Panc1 (cell line): ENCODE data around the gene TMEM87A. TPM values are rescaled to one million over a fixed set of nuclear protein-coding genes. Genes with fewer than 3 reads are reported as not detected.

ENCODE experiments used
- ATAC-seq: fragments of 200-7000 bp; cut with Tn5 transposase; 2 replicates; pipeline ENCODE4 v1.9.1; 2020; ENCODE audit warnings: mild to moderate bottlenecking, moderate library complexity
- BruUV-seq: library from RNA; stranded (reverse); fragments of 400-500 nt; replicated peaks from 2 replicates; lab custom pipeline; 2021; lab: Mats Ljungman, UMichigan
- CTCF ChIA-PET: fragments of 300-600 bp; sonication (Branson Sonifier 250); formaldehyde crosslinking; loops from one replicate; lab custom pipeline; 2022; ENCODE audit warnings: antibody characterized with exemption; lab: Charles Lee
- POLR2A ChIA-PET: fragments of 300-600 bp; sonication (Branson Sonifier 250); formaldehyde crosslinking; loops from one replicate; lab custom pipeline; 2022; ENCODE audit warnings: antibody characterized with exemption; lab: Charles Lee
- DNase-seq: peaks from one replicate; pipeline ENCODE4 v3.0.0-alpha.2; 2010; ENCODE audit warnings: low read depth, low spot score
- H3K27ac ChIP-seq: 2 replicates; pipeline ENCODE4 v1.5.1; 2011; ENCODE audit warnings: mild to moderate bottlenecking, low read length, inconsistent platforms
- H3K27me3 ChIP-seq: fragments of 200-500 bp; sonication (Bioruptor generic); 2 replicates; pipeline ENCODE4 v1.6.0; 2014; ENCODE audit warnings: low read length, inconsistent platforms; ENCODE audit not compliant: control insufficient read depth, insufficient read depth
- H3K36me3 ChIP-seq: fragments of 200-500 bp; sonication (Bioruptor generic); 2 replicates; pipeline ENCODE4 v1.5.1; 2014; ENCODE audit warnings: inconsistent platforms, mild to moderate bottlenecking, low read length, moderate library complexity; ENCODE audit not compliant: control insufficient read depth, insufficient read depth
- H3K4me1 ChIP-seq: 2 replicates; pipeline ENCODE4 v1.5.1; 2011; ENCODE audit warnings: inconsistent platforms, mild to moderate bottlenecking, low read length, moderate library complexity; ENCODE audit not compliant: control insufficient read depth, insufficient read depth
- H3K4me3 ChIP-seq, 2 experiments: 2 replicates each; pipeline ENCODE4 v1.5.1; 2011 to 2012; ENCODE audit warnings: low read depth in 2 of 2, low read length in 2 of 2, mild to moderate bottlenecking in 2 of 2, inconsistent platforms in 1 of 2, moderate library complexity in 1 of 2
- H3K9me3 ChIP-seq: fragments of 200-500 bp; sonication (Bioruptor generic); 2 replicates; pipeline ENCODE4 v1.5.1; 2014; ENCODE audit warnings: low read depth, mild to moderate bottlenecking, inconsistent platforms, low read length, moderate library complexity; ENCODE audit not compliant: control insufficient read depth, insufficient read depth
- CTCF ChIP-seq: fragments of 450-650 bp; IDR thresholded peaks from 2 replicates; pipeline ENCODE4 v1.5.1; 2017; ENCODE audit warnings: mild to moderate bottlenecking
- POLR2AphosphoS5 ChIP-seq: IDR thresholded peaks from 2 replicates; pipeline ENCODE4 v1.6.1; 2012; ENCODE audit warnings: mild to moderate bottlenecking, low read depth, low read length, moderate library complexity
- REST ChIP-seq, 2 experiments: IDR thresholded peaks; 2 replicates each; pipeline ENCODE4 v1.6.1; 2011 to 2012; ENCODE audit warnings: low read depth in 2 of 2, control low read depth in 1 of 2, low read length in 1 of 2, mild to moderate bottlenecking in 1 of 2, moderate library complexity in 1 of 2; ENCODE audit not compliant: insufficient read depth in 1 of 2
- SIN3A ChIP-seq: IDR thresholded peaks from 2 replicates; pipeline ENCODE4 v1.6.1; 2012; ENCODE audit warnings: low read depth, mild to moderate bottlenecking, low read length, moderate library complexity, borderline replicate concordance; ENCODE audit not compliant: insufficient read depth
- TCF7L2 ChIP-seq: IDR thresholded peaks from 2 replicates; pipeline ENCODE4 v1.6.1; 2011; ENCODE audit warnings: mild to moderate bottlenecking, low read depth, low read length, inconsistent platforms
- in situ Hi-C: cut with HindIII; loops from 2 replicates; pipeline ENCODE4 v1.10.0; 2016; ENCODE audit warnings: low sequenced_read_pairs, low pct_unique_long_range_greater_than_20kb
- intact Hi-C: fragments of 100-400 bp; cut with micrococcal nuclease; formaldehyde crosslinking; loops from one replicate; pipeline ENCODE4 v1.10.0; 2022; ENCODE audit not compliant: unreplicated experiment
- total RNA-seq: library from RNA; stranded (reverse); gene quantifications from one replicate; pipeline ENCODE4 v1.2.1, GENCODE V29; 2021; ENCODE audit not compliant: unreplicated experiment

The TMEM87A gene
- total RNA-seq, 1 experiment from 2014 or later: 49.6 TPM

GRCh38 chr15:42201801-42202200, 71.4 kb downstream of the TMEM87A start:
- H3K4me1 ChIP-seq: no peaks in the 10 kb centered on the region; the same call in none of the 2 replicates
- ATAC-seq (no peak), DNase-seq (no peak)
- no peak overlapping the region for H3K27ac ChIP-seq
- H3K4me3 ChIP-seq: no peak overlapping the region
- in situ Hi-C loops: no loop called here
- H3K9me3 ChIP-seq: no peaks in the 10 kb centered on the region
- CTCF ChIA-PET: no interaction called here
- no TSS peak for BruUV-seq
- 0 out of 2 replicates have a peak, but pooled peaks cover 3% of the 10 kb centered on the region for H3K36me3 ChIP-seq
- intact Hi-C loops: no loop called here
- no peak for TF ChIP-seq POLR2AphosphoS5
- TF ChIP-seq TCF7L2: no peak
- TF ChIP-seq SIN3A: no peak
- no peak for TF ChIP-seq REST (IDR thresholded peaks at IDR 0.05; ENCODE audit: insufficient read depth in 1 of 2, low read depth in 2 of 2, low read length in 1 of 2)
- TF ChIP-seq CTCF: no peak
- H3K27me3 ChIP-seq: no peaks in the 10 kb centered on the region
- POLR2A ChIA-PET: no interaction called here

GRCh38 chr15:42199126-42199525, 74.1 kb downstream of the TMEM87A start:
- Histone ChIP-seq H3K9me3 (no peaks in the 10 kb centered on the region), H3K27ac (no peak overlapping the region), H3K27me3 (no peaks in the 10 kb centered on the region), H3K4me3 (no peak overlapping the region), H3K4me1 (no peaks in the 10 kb centered on the region), H3K36me3 (0 out of 2 replicates have a peak, but pooled peaks cover 3% of the 10 kb centered on the region)
- in situ Hi-C loops (no loop called here), intact Hi-C loops (no loop called here)
- TSS peak; percentile 15 for BruUV-seq
- DNase-seq: no peak
- TF ChIP-seq TCF7L2 (no peak), REST (IDR thresholded peaks at IDR 0.05; ENCODE audit: insufficient read depth in 1 of 2, low read depth in 2 of 2, low read length in 1 of 2) (no peak), CTCF (no peak), POLR2AphosphoS5 (no peak)
- ChIA-PET POLR2A (interaction anchor here (0.6 kb wide), 1 partner anchor 9 kb away, joined by 3 read pairs; the partner anchor contains the start of gene VPS39), CTCF (no interaction called here)
- ATAC-seq: no peak
